ENCODE measurements around the gene PEX5L. TPM values are rescaled to one million over a fixed set of nuclear protein-coding genes. Genes with fewer than 3 reads are reported as not detected.

The PEX5L gene
- polyA plus RNA-seq, 1 of the 3 experiments (the other 2 are of a cell fraction): not detected

DNA sequence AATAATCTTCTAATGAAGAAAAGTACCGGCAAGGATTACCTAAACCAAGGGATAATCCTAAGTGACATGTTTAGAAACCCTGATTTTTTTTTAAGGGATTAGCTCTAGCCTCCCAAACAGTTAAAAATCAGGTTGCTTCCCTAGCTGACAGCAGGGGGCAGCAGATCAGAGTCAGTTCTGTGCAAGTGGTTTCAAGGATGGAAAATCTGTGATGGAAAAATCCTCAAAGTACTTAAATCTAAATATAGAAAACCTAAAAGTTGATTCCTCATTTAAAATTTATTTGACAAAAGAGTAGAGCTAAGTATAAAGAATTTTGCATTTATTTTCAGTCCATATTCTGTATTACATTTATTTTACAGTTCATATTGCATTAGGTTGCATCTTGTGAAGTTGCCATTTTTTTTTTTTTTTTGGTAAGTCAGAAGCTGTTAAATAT, 107.6 kb downstream of the PEX5L start:
- H3K27me3 ChIP-seq (ENCODE audit: insufficient read depth): no peaks in the 10 kb centered on the region
- 17% methylated on average over 1 of the region's 1 CpG for WGBS (ENCODE audit: low lambda C conversion rate)
- no peaks in the 10 kb centered on the region for H3K9me3 ChIP-seq
- no peaks in the 10 kb centered on the region for H3K79me2 ChIP-seq (ENCODE audit: insufficient read depth)
- H4K20me1 ChIP-seq (ENCODE audit: insufficient read depth): no peaks in the 10 kb centered on the region
- H3K36me3 ChIP-seq (replicated peaks in 1 of 2; ENCODE audit: control insufficient read depth in 1 of 2, insufficient read depth in 2 of 2, low read length in 1 of 2): no peaks in the 10 kb centered on the region
- DNase-seq: peak; percentile 56
- no peak overlapping the region for H3K9ac ChIP-seq
- no peaks in the 10 kb centered on the region for H3K9me2 ChIP-seq
- no peak overlapping the region; the same call in 1 of the 2 replicates for H2AFZ ChIP-seq (ENCODE audit: low read depth)
- H3K4me1 ChIP-seq (ENCODE audit: control insufficient read depth in 1 of 2, insufficient read depth in 2 of 2, low read depth in 1 of 2, low read length in 1 of 2): no peaks in the 10 kb centered on the region; a peak in 1 of 4 replicates
- TF ChIP-seq, protein P1, sequence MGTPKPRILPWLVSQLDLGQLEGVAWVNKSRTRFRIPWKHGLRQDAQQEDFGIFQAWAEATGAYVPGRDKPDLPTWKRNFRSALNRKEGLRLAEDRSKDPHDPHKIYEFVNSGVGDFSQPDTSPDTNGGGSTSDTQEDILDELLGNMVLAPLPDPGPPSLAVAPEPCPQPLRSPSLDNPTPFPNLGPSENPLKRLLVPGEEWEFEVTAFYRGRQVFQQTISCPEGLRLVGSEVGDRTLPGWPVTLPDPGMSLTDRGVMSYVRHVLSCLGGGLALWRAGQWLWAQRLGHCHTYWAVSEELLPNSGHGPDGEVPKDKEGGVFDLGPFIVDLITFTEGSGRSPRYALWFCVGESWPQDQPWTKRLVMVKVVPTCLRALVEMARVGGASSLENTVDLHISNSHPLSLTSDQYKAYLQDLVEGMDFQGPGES (IDR thresholded peaks at IDR 0.05; ENCODE audit: low read depth, low read length): no peak
- TF ChIP-seq RAD21 (IDR thresholded peaks at IDR 0.05; ENCODE audit: low read length): peak; percentile 75
- TF ChIP-seq, protein P2, sequence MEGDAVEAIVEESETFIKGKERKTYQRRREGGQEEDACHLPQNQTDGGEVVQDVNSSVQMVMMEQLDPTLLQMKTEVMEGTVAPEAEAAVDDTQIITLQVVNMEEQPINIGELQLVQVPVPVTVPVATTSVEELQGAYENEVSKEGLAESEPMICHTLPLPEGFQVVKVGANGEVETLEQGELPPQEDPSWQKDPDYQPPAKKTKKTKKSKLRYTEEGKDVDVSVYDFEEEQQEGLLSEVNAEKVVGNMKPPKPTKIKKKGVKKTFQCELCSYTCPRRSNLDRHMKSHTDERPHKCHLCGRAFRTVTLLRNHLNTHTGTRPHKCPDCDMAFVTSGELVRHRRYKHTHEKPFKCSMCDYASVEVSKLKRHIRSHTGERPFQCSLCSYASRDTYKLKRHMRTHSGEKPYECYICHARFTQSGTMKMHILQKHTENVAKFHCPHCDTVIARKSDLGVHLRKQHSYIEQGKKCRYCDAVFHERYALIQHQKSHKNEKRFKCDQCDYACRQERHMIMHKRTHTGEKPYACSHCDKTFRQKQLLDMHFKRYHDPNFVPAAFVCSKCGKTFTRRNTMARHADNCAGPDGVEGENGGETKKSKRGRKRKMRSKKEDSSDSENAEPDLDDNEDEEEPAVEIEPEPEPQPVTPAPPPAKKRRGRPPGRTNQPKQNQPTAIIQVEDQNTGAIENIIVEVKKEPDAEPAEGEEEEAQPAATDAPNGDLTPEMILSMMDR (IDR thresholded peaks at IDR 0.05): peak; percentile 87
- TF ChIP-seq NRF1 (IDR thresholded peaks at IDR 0.05; ENCODE audit: low read depth, low read length): no peak
- TF ChIP-seq SMC3 (IDR thresholded peaks at IDR 0.05; ENCODE audit: low read depth, low read length): peak; percentile 81
- CTCF ChIA-PET: interaction anchor here (0.5 to 2.9 kb wide), 39 partner anchors 9 to 672 kb away, joined by 3 to 21 read pairs (median 4); partner anchors contain the start of gene TTC14
- peak overlapping the region in 1 of 2 experiments; percentile 46; a peak in 1 of 4 replicates for H3K4me3 ChIP-seq (ENCODE audit: low read depth in 2 of 2, low read length in 1 of 2)
- no peak overlapping the region for H3K27ac ChIP-seq (ENCODE audit: low read depth in 2 of 2, low read length in 1 of 2)
- POLR2A ChIA-PET: no interaction called here
- no peak overlapping the region for H3K4me2 ChIP-seq
- no peaks in the 10 kb centered on the region for H3F3A ChIP-seq (replicated peaks; ENCODE audit: insufficient read depth)

DNA sequence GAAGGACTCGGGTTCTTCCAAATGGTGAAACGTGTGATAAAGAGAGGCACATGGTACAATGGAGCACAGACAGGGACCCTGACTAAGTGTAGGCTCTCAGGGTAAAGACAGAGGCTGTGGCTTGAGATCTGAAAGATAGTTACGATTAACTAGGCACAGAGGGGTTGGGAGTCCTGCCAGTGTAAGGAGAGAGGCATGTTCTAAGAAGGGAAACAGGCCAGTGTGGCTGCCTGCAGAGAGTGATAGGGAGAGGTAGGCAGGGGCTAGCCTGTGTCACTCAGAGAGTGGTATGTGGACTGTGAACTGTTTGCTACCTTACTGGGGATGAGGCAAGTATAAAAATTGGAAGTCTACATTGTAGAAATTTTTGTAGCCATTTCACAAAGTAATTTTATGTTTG, 109.5 kb downstream of the PEX5L start:
- WGBS (ENCODE audit: low lambda C conversion rate): 35% methylated on average over 3 of the region's 3 CpGs
- Histone ChIP-seq H3K9me3 (no peaks in the 10 kb centered on the region), H3F3A (replicated peaks; ENCODE audit: insufficient read depth) (no peaks in the 10 kb centered on the region), H3K9me2 (no peaks in the 10 kb centered on the region), H4K20me1 (ENCODE audit: insufficient read depth) (no peaks in the 10 kb centered on the region), H3K4me3 (ENCODE audit: low read depth in 2 of 2, low read length in 1 of 2) (no peak overlapping the region), H3K79me2 (ENCODE audit: insufficient read depth) (no peaks in the 10 kb centered on the region), H3K36me3 (replicated peaks in 1 of 2; ENCODE audit: control insufficient read depth in 1 of 2, insufficient read depth in 2 of 2, low read length in 1 of 2) (no peaks in the 10 kb centered on the region), H3K4me2 (no peak overlapping the region), H3K4me1 (ENCODE audit: control insufficient read depth in 1 of 2, insufficient read depth in 2 of 2, low read depth in 1 of 2, low read length in 1 of 2) (no peaks in the 10 kb centered on the region), H3K27me3 (ENCODE audit: insufficient read depth) (no peaks in the 10 kb centered on the region), H3K27ac (ENCODE audit: low read depth in 2 of 2, low read length in 1 of 2) (no peak overlapping the region), H2AFZ (ENCODE audit: low read depth) (no peak overlapping the region), H3K9ac (no peak overlapping the region)
- CTCF ChIA-PET: interaction anchor here (0.9 to 1.5 kb wide), 2 partner anchors 12 to 37 kb away, joined by 3 read pairs; no protein-coding TSS in a partner anchor
- TF ChIP-seq SMC3 (IDR thresholded peaks at IDR 0.05; ENCODE audit: low read depth, low read length) (no peak), FOXM1 (IDR thresholded peaks at IDR 0.05; ENCODE audit: low read depth) (no peak), YY1 (IDR thresholded peaks at IDR 0.05; ENCODE audit: low read depth) (no peak), GATA2 (CRISPR knock-in tag; IDR thresholded peaks at IDR 0.05) (no peak), NRF1 (IDR thresholded peaks at IDR 0.05; ENCODE audit: low read depth, low read length) (no peak), MEF2A (IDR thresholded peaks at IDR 0.05; ENCODE audit: borderline replicate concordance, low read depth) (no peak), RAD21 (IDR thresholded peaks at IDR 0.05; ENCODE audit: low read length) (no peak), EZH2phosphoT487 (IDR thresholded peaks at IDR 0.05; ENCODE audit: borderline replicate concordance, low read depth) (no peak), FOSL2 (IDR thresholded peaks at IDR 0.05; ENCODE audit: borderline replicate concordance, low read depth) (no peak), TAF1 (IDR thresholded peaks at IDR 0.05; ENCODE audit: borderline replicate concordance, low read depth, low read length) (no peak), RFX5 (IDR thresholded peaks at IDR 0.05; ENCODE audit: low read length) (no peak), NFIC (IDR thresholded peaks at IDR 0.05; ENCODE audit: borderline replicate concordance) (no peak), CHD2 (IDR thresholded peaks at IDR 0.05; ENCODE audit: low read length, partially characterized antibody) (no peak)
- TF ChIP-seq, protein P2 (IDR thresholded peaks at IDR 0.05): no peak
- TF ChIP-seq, protein P1 (IDR thresholded peaks at IDR 0.05; ENCODE audit: low read depth, low read length): no peak
- POLR2A ChIA-PET: no interaction called here
- no peak for DNase-seq

Measured in SK-N-SH (cell line).